HG03045 (cell line): Measurements from ENCODE around the gene ILKAP.

Source experiments
- ATAC-seq: cut with Tn5 transposase; IDR thresholded peaks from one replicate; pipeline ENCODE4 v1.9.1; 2021; ENCODE audit warnings: mild to moderate bottlenecking, moderate library complexity; ENCODE audit not compliant: unreplicated experiment

ILKAP gene

DNA sequence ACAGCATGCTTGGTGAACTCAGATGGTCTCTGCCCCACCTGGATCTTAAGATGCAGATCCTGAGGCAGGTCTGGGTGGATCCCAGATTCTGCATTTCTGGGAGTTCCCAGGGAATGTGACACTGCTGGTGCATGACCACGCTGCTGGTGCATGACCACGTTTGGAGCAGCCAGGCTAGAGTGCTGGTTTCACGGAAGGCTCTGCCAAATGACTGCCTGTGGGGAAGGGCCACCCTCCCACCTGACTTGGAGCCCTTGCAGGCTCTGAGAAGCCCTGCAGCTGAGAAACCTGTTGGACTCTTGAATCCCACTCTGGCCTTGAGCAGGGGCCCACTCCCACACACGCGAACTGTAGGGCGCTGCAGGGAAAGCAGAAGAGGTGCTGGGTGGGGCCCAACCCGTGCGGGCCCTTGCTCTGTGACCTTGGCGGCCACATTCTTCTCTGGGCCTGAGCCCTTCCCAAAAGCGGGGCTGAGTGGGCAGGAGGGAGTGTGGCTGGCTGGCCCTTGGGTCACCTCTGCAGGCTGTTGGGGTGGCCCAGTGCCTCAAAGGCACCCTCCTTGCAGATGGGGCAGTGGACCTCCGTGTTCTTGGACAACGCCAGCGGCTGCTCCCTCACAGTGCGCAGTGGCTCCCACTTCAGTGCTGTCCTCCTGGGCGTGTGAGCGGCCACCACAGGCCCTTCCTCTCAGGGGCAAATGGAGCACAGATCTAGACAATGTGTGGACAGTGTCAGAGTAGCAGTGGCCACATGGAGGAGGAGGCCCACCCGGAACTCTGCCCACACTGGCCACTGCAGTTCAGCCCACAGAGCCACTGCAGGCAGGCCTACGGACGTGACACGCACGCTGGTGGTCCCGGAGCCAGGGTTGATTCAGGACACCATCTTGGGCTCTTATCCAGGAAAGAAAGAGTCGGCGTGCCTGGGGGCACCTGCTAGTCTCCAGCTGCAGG is 36.8 kb downstream of the ILKAP start:
- no peak for ATAC-seq

GRCh38 chr2:238165288-238165921 is 38.1 kb downstream of the ILKAP start:
- ATAC-seq: no peak

- ATAC-seq: no peak
Measured at GRCh38 chr2:238164906-238165287, 38.6 kb downstream of the ILKAP start.

- no peak for ATAC-seq
Measured at GRCh38 chr2:238163481-238164198, 39.9 kb downstream of the ILKAP start.

GRCh38 chr2:238162846-238163441 is 40.6 kb downstream of the ILKAP start:
- no peak for ATAC-seq

DNA sequence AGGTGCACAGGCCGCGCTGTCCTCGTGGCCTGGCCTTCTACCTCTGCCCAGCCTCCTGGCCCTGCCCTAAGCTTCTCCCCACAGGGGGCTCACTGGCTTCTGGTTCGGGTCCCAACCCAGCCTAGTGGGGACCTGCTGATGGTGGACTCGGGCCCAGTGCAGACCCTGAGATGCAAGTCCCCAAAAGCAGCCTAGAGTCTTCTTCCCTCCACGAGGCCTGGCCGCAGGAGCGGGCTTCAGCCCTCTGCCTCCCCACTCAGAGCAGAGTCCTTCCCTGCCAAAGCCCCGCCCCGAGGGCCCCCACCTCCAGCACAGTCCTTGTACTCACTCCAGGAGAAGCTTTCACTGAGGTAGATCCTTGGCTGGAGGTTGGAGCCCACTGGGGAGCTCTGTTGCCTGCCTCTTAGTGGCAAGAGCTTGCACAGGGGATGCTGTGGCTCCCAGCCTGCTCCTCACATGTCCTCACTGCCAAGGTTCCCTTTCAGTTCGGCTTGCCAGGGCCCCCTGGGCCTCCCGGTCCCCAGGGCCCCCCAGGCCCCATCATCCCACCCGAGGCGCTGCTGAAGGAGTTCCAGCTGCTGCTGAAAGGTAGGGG is 41.1 kb downstream of the ILKAP start:
- ATAC-seq: no peak

- no peak for ATAC-seq
Measured at GRCh38 chr2:238161291-238162051, 42.0 kb downstream of the ILKAP start.

GRCh38 chr2:238160206-238161129 is 43.0 kb downstream of the ILKAP start:
- no peak for ATAC-seq

- no peak for ATAC-seq
Measured at GRCh38 chr2:238159661-238160205, 43.8 kb downstream of the ILKAP start.

DNA sequence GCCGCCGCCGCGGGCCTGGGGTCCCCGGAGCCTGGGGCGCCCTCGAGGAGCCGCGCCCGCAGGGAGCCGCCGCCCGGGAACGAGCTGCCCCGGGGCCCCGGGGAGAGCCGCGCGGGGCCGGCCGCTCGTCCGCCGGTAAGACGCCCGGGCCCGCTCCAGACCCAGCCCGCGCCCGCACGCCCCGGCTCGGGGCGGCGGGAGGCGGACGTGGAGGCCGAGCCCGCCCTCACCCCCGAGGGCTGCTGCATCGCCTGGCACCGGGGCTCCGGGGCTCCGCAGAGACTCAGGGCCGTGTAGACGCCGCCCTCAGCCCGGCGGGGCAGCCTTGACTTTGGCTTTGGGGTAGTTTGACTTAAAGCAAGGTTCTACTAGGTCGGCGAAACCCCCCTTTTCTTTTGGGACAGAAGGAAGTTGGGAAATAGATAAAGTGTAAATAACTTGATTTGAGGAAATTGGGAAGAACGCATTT is 44.4 kb downstream of the ILKAP start:
- ATAC-seq: no peak

GRCh38 chr2:238158509-238159070 is 44.9 kb downstream of the ILKAP start, which contains the start of gene ERFE:
Gene ERFE (plus strand): TSS chr2:238158970. CDS start chr2:238159008, 38 bp downstream.
- ATAC-seq: no peak

GRCh38 chr2:238158018-238158508 is 45.4 kb downstream of the ILKAP start:
- ATAC-seq: no peak

DNA sequence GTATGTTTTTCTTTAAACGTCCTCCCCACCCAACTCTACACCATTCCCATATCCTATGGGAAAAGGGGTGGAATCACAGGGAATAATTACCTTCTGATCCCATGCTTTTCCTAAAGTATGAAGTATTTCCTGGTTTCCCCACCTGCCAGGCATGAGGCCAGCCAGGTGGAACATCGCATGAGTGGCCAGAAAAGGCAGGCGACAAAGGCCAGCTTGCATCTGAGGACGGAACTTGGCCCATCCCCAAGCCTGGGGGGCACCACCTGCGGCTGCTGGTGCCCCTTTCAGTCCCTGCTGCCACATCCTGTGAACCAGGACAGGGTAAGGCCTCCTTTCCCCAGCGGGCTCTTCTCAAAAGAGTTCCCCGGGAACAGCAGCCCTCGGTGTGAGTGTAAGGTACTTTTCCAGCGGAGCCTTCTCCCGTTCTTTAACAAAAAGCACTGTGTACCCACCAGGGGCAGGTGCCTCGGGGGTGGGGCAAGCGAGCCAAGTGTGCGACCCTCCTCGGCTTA is 45.9 kb downstream of the ILKAP start:
- no peak for ATAC-seq

DNA sequence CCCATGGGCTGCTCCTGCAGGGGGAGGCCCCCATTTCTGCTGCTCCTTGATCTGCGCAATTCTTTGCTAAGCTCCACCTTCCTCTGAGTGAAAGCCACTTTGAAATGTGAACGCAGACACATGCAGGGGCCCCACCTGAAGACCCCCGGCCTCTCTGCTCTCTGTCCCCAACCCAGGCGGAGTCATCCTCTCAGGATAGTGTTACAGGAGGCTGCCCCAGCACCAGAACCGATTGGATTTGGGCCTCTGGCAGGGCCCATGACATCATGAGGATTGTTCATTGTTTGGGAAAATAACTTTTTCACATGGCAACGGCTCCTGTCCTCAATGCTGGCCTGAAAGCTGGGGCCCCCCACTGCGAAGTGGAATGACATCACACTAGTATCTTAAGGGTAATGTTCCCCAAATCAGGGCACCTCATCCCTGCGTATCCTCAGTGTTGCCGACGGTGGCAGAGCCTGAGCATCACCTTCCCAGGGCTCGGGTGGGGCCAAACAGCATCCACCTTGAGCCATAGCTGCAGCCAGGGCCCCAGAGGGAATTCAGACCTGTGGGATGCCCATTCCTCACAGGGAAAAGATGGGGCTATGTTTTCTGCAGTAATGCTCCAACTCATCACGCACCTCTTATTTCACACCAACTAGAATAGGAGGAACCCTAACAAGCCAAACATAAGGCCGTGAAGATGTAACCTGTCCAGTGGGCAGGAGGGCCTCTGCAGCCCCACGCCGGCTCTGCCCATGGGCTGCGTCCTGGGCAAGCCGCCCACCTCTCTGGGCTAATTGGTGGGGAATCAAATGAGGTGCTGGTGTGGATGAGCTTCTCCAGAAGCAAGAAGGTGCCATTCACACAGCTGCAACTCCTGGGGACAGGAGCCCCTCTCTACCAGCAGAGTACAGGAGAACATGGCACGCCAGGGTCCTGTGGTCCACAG is 47.5 kb downstream of the ILKAP start:
- no peak for ATAC-seq

DNA sequence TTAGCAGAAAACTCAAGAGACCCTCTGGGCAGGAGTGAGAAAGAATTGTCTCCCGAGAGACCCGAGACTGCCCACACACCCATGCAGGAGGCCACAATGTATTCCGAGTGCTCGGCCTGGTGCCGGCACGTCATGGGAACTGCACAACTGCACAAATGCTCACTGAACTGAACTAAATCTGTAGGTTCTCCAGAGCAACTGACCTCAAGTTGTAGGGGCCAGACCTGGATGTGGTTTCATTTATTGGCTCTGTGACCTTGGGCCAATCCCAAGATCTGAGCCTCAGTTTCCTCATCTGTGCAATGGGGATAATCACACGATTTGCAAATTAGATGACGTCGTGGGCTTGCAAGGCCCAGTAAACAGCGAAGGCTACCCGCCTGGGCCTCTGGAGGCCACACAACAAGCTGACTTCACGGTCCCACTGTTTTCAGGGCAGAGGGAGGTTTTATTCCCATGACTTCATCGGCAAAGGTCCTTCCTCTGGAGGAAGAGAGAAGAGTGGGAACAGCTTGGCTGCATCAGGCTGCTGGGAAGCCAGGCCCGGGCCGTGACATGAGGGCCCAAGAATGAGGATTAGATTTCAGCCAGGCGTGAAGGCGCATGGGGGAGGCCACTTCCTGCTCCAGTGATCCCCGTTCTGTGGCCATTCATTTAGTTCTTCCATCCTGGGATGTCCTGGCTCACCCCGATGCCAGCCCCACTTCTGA is 48.3 kb downstream of the ILKAP start:
- no peak for ATAC-seq

GRCh38 chr2:238154570-238154969 is 48.9 kb downstream of the ILKAP start:
- ATAC-seq: no peak
